Naive thymus-derived CD4-positive, alpha-beta T cell (primary cell): ENCODE data around the gene RRAS2. TPM values are rescaled to one million over a fixed set of nuclear protein-coding genes. Genes with fewer than 3 reads are reported as not detected.
A peak's percentile ranks its signal among the peaks of the same experiment; 100 is the strongest.

Experiments used
- ATAC-seq: fragments of 150-1000 bp; cut with Tn5 transposase; 2 replicates; pipeline ENCODE4 v1.10.0; 2021; ENCODE audit warnings: mild to moderate bottlenecking, moderate library complexity
- CTCF ChIA-PET: fragments of 350-600 bp; sonication (Branson Sonifier 250); formaldehyde crosslinking; loops from one replicate; lab custom pipeline; 2021; ENCODE audit warnings: antibody characterized with exemption; lab: Charles Lee
- POLR2A ChIA-PET: fragments of 350-600 bp; sonication (Branson Sonifier 250); formaldehyde crosslinking; loops from one replicate; lab custom pipeline; 2021; ENCODE audit warnings: antibody characterized with exemption, inconsistent platforms; lab: Charles Lee
- DNase-seq, 9 donors: peaks; one replicate each; pipeline versions ENCODE4 v3.0.0 to v3.0.0-alpha.2; 2020 to 2022; ENCODE audit warnings: mixed read lengths in 1 of 9
- H3K27ac ChIP-seq: one replicate; pipeline ENCODE4 v1.7.0; 2013; ENCODE audit warnings: mild to moderate bottlenecking, low read depth, low read length, moderate library complexity
- H3K27me3 ChIP-seq, 2 donors: one replicate each; pipeline ENCODE4 v1.7.0; 2013; ENCODE audit warnings: low read length in 2 of 2, mild to moderate bottlenecking in 2 of 2, moderate library complexity in 2 of 2; ENCODE audit not compliant: control insufficient read depth in 2 of 2, insufficient read depth in 2 of 2
- H3K36me3 ChIP-seq, 3 experiments: 1 replicate in 2 of 3; 2 replicates in 1 of 3; pipeline ENCODE4 v1.7.0; 2013; ENCODE audit warnings: low read length in 3 of 3, mild to moderate bottlenecking in 3 of 3, moderate library complexity in 1 of 3; ENCODE audit not compliant: insufficient read depth in 3 of 3, control insufficient read depth in 2 of 3
- H3K4me1 ChIP-seq, 2 donors: one replicate each; pipeline ENCODE4 v1.7.0; 2013; ENCODE audit warnings: low read length in 2 of 2, mild to moderate bottlenecking in 2 of 2, moderate library complexity in 1 of 2; ENCODE audit not compliant: control insufficient read depth in 2 of 2, insufficient read depth in 2 of 2
- H3K4me3 ChIP-seq: 2 replicates; pipeline ENCODE4 v1.7.0; 2013; ENCODE audit warnings: mild to moderate bottlenecking, low read length
- H3K9me3 ChIP-seq, 3 experiments: 1 replicate in 2 of 3; 2 replicates in 1 of 3; pipeline ENCODE4 v1.7.0; 2013; ENCODE audit warnings: low read length in 3 of 3; ENCODE audit not compliant: control insufficient read depth in 2 of 3
- H3K27ac Mint-ChIP-seq, 9 donors: one replicate each; pipeline ENCODE4 v1.8.0; 2020 to 2022; ENCODE audit warnings: mixed read lengths in 9 of 9, mild to moderate bottlenecking in 8 of 9, moderate library complexity in 5 of 9, inconsistent platforms in 2 of 9
- H3K27me3 Mint-ChIP-seq, 5 donors: one replicate each; pipeline ENCODE4 v1.8.0; 2021 to 2022; ENCODE audit warnings: mixed read lengths in 5 of 5, mild to moderate bottlenecking in 1 of 5
- H3K36me3 Mint-ChIP-seq, 5 donors: one replicate each; pipeline ENCODE4 v1.8.0; 2020 to 2022; ENCODE audit warnings: mixed read lengths in 5 of 5, mild to moderate bottlenecking in 3 of 5, inconsistent platforms in 1 of 5
- H3K4me1 Mint-ChIP-seq, 7 donors: one replicate each; pipeline ENCODE4 v1.8.0; 2020 to 2022; ENCODE audit warnings: mixed read lengths in 7 of 7, mild to moderate bottlenecking in 3 of 7, inconsistent platforms in 1 of 7
- H3K4me3 Mint-ChIP-seq, 10 donors: one replicate each; pipeline ENCODE4 v1.8.0; 2020 to 2022; ENCODE audit warnings: mild to moderate bottlenecking in 10 of 10, mixed read lengths in 10 of 10, moderate library complexity in 6 of 10, inconsistent platforms in 2 of 10
- H3K9me3 Mint-ChIP-seq, 11 donors: one replicate each; pipeline ENCODE4 v1.8.0; 2020 to 2022; ENCODE audit warnings: mixed read lengths in 11 of 11, mild to moderate bottlenecking in 4 of 11, inconsistent platforms in 1 of 11, moderate library complexity in 1 of 11
- intact Hi-C, 2 donors: fragments of 100-400 bp; cut with micrococcal nuclease; formaldehyde crosslinking; loops; one replicate each; pipeline ENCODE4 v1.15.1; 2023
- polyA plus RNA-seq, 2 donors: library from polyadenylated mRNA; unstranded; fragments of 300-500 nt; fragmentation: Illumina TruSeq; gene quantifications; one replicate each; pipeline ENCODE4 v1.2.3, GENCODE V29; 2021
- total RNA-seq, 6 experiments: library from RNA in 5 of 6; stranded (reverse) in 5 of 6; gene quantifications; 1 replicate in 5 of 6; 2 replicates in 1 of 6; pipeline ENCODE4 v1.2.3 and lab custom pipeline; 2021 to 2026

Gene RRAS2
- total and polyA plus RNA-seq, 7 experiments from 2014 or later, result 6.0 to 55.3 (median 14.6) TPM

- Mint-ChIP-seq H3K27me3 (peaks cover 15 to 23% (median 22%) of the 10 kb centered on the region in 5 donors), H3K9me3 (no peaks in the 10 kb centered on the region), H3K36me3 (peaks cover 0 to 8% (median 3%) of the 10 kb centered on the region in 5 donors), H3K4me1 (peaks cover 0 to 41% (median 0%) of the 10 kb centered on the region in 7 donors), H3K4me3 (peak overlapping the region in 1 of 10 donors; percentile 4), H3K27ac (peak overlapping the region in 1 of 9 donors; percentile 71)
- Histone ChIP-seq H3K9me3 (no peaks in the 10 kb centered on the region), H3K4me3 (no peak overlapping the region), H3K4me1 (no peaks in the 10 kb centered on the region), H3K27me3 (no peaks in the 10 kb centered on the region), H3K36me3 (no peaks in the 10 kb centered on the region), H3K27ac (no peak overlapping the region)
- ChIA-PET CTCF (interaction anchor here (0.6 kb wide), 1 partner anchor 74 kb away, joined by 4 read pairs; no protein-coding TSS in a partner anchor), POLR2A (no interaction called here)
- ATAC-seq (no peak), DNase-seq (no peak)
- intact Hi-C loops, result loop anchor here in 1 of 2 donors (5.0 kb wide), 1 partner anchor 42 kb away; no protein-coding TSS in a partner anchor
These were observed 16.2 kb upstream of the RRAS2 start for GRCh38 chr11:14374922-14375830.

DNA sequence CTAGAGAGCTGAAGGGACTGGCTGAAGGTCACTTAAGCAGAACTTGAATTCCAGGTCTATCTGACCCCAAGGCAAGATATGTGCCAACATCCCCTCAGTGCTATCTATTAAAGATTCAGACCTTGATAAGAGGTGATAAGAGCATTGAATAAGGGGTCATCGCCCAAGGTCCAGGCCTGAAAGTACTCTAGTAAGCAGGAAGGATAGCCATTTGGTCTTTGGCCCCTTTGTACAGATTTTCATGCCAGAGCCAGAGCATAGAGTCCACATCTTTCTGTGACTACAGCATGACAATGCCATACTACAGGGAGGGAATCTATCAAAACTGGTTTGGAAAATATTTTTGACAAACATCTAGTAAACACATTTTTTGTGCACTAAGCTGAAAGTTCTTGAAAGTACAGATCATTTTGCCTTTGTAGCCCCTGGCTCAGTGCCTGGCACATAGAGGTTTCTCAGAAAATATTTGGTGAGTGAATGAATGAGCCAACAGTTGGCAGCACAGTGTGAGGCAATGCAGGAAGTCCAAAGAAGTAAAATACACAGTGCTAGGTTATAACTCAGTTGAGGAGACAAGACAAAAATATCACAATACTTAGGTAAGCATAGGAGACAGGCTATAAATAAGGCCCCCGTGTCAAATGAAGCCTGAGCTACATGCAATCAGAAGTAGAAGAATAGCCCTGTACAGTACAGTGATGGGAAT lies 15.1 kb upstream of the RRAS2 start:
- ChIA-PET CTCF (no interaction called here), POLR2A (no interaction called here)
- Mint-ChIP-seq H3K36me3 (peaks cover 0 to 8% (median 3%) of the 10 kb centered on the region in 5 donors), H3K27ac (no peak overlapping the region), H3K9me3 (no peaks in the 10 kb centered on the region), H3K27me3 (peaks cover 7 to 13% (median 12%) of the 10 kb centered on the region in 5 donors), H3K4me1 (peaks cover 0 to 47% (median 0%) of the 10 kb centered on the region in 7 donors), H3K4me3 (peak overlapping the region in 1 of 10 donors; percentile 26)
- Histone ChIP-seq H3K4me3 (no peak overlapping the region), H3K36me3 (no peaks in the 10 kb centered on the region), H3K4me1 (no peaks in the 10 kb centered on the region), H3K9me3 (no peaks in the 10 kb centered on the region), H3K27me3 (no peaks in the 10 kb centered on the region), H3K27ac (no peak overlapping the region)
- ATAC-seq (no peak), DNase-seq (no peak)
- intact Hi-C loops, result no loop called here

GRCh38 chr11:14372011-14372410 lies 13.0 kb upstream of the RRAS2 start:
- H3K36me3 Mint-ChIP-seq, result peaks cover 0 to 8% (median 0%) of the 10 kb centered on the region in 5 donors
- Histone ChIP-seq H3K36me3 (no peaks in the 10 kb centered on the region), H3K27ac (no peak overlapping the region), H3K4me1 (no peaks in the 10 kb centered on the region), H3K9me3 (no peaks in the 10 kb centered on the region), H3K4me3 (no peak overlapping the region), H3K27me3 (no peaks in the 10 kb centered on the region)
- DNase-seq (no peak), ATAC-seq (no peak)
- POLR2A ChIA-PET, result interaction anchor here (0.6 kb wide), 1 partner anchor 9 kb away, joined by 3 read pairs; no protein-coding TSS in a partner anchor
- H3K27me3 Mint-ChIP-seq, result peaks cover 0 to 7% (median 0%) of the 10 kb centered on the region in 5 donors
- intact Hi-C loops, result no loop called here
- no peak overlapping the region for H3K4me3 Mint-ChIP-seq
- H3K4me1 Mint-ChIP-seq, result peaks cover 0 to 54% (median 2%) of the 10 kb centered on the region in 7 donors
- CTCF ChIA-PET, result no interaction called here
- H3K27ac Mint-ChIP-seq, result no peak overlapping the region
- H3K9me3 Mint-ChIP-seq, result no peaks in the 10 kb centered on the region

DNA sequence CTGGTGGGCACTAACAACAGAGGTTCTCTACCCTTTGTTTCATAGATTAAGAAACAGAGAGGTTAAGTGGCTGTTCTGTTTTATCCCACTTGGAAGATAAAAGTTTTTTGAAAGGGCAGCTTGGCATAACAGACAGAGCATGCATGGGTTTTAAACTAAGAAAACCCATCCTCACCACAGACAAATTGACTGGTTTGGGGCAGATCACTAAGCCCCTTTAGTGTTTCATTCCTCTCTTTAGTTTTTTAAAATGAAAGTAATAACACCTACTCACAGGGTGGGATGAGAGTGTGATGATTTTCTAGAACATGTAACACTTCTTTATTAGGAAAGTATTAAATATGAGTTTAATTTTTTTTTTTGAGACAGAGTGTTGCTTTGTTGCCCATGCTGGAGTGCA lies 12.3 kb upstream of the RRAS2 start:
- Histone ChIP-seq H3K27me3 (no peaks in the 10 kb centered on the region), H3K9me3 (no peaks in the 10 kb centered on the region), H3K4me1 (no peaks in the 10 kb centered on the region), H3K27ac (no peak overlapping the region), H3K4me3 (no peak overlapping the region), H3K36me3 (no peaks in the 10 kb centered on the region)
- ATAC-seq (no peak), DNase-seq (no peak)
- Mint-ChIP-seq H3K9me3 (no peaks in the 10 kb centered on the region), H3K36me3 (peaks cover 0 to 8% (median 0%) of the 10 kb centered on the region in 5 donors), H3K4me3 (no peak overlapping the region), H3K27me3 (peaks cover 0 to 7% (median 0%) of the 10 kb centered on the region in 5 donors), H3K4me1 (peaks cover 0 to 55% (median 3%) of the 10 kb centered on the region in 7 donors), H3K27ac (no peak overlapping the region)
- CTCF ChIA-PET, result no interaction called here
- POLR2A ChIA-PET, result interaction anchor here (1.2 kb wide), 1 partner anchor 13 kb away, joined by 4 read pairs; no protein-coding TSS in a partner anchor
- intact Hi-C loops, result no loop called here

DNA sequence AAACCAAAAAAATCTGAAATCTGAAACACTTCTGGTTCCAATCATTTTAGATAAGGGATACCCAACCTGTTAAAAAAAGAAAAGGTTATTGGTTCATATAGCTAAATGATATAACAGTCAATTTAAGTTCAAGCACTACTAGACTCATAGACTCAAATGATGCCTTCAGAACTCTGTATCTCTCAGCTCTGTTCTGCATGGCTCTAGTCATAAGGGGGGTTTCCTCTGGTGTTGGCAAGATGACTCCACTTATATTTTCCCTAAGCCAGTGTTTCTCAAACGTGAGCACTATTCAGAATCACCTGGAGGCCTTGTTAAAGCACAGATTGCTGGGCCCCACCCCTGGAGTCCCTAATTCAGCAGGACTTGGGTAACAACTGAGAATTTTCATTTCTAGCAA lies 11.5 kb upstream of the RRAS2 start:
- ATAC-seq, result no peak
- CTCF ChIA-PET, result no interaction called here

DNA sequence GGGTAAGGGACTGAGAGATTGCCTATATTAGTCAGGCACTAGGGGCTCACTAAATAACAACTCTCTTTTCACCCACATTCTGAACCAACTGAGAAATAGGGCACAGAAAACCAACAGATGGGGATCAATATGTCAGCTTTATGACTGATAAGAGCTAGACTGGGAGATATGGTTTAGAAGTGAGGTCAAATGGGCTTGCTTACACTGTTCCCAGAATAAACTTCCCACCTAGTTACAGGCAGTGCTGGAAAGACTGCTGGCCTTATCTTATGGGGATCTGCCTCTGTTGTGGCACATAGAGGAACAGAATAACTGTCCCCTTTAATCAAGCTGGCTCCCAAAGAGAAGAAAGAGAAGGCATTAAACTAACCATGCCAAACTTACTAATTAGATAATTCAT lies 10.6 kb upstream of the RRAS2 start:
- ChIA-PET CTCF (no interaction called here), POLR2A (no interaction called here)
- intact Hi-C loops, result no loop called here
- no peaks in the 10 kb centered on the region for H3K9me3 ChIP-seq
- no peak for DNase-seq
- no peaks in the 10 kb centered on the region for H3K4me1 ChIP-seq
- ATAC-seq, result no peak
- no peak overlapping the region for H3K4me3 ChIP-seq
- Mint-ChIP-seq H3K27me3 (no peaks in the 10 kb centered on the region), H3K4me1 (peaks cover 0 to 49% (median 3%) of the 10 kb centered on the region in 7 donors), H3K36me3 (peaks cover 0 to 3% (median 0%) of the 10 kb centered on the region in 5 donors), H3K9me3 (no peaks in the 10 kb centered on the region), H3K27ac (peak overlapping the region in 1 of 9 donors; percentile 48), H3K4me3 (no peak overlapping the region)
- no peaks in the 10 kb centered on the region for H3K36me3 ChIP-seq
- H3K27ac ChIP-seq, result no peak overlapping the region
- no peaks in the 10 kb centered on the region for H3K27me3 ChIP-seq

More for the DNA sequence above, 11.5 kb upstream of the RRAS2 start:
- Mint-ChIP-seq H3K36me3 (peaks cover 0 to 4% (median 2%) of the 10 kb centered on the region in 5 donors), H3K27ac (no peak overlapping the region), H3K9me3 (no peaks in the 10 kb centered on the region), H3K4me1 (peaks cover 0 to 58% (median 3%) of the 10 kb centered on the region in 7 donors), H3K27me3 (peaks cover 0 to 3% (median 0%) of the 10 kb centered on the region in 5 donors), H3K4me3 (no peak overlapping the region)
- Histone ChIP-seq H3K4me3 (no peak overlapping the region), H3K27ac (no peak overlapping the region), H3K27me3 (no peaks in the 10 kb centered on the region), H3K4me1 (no peaks in the 10 kb centered on the region), H3K9me3 (no peaks in the 10 kb centered on the region), H3K36me3 (no peaks in the 10 kb centered on the region)
- POLR2A ChIA-PET, result interaction anchor here (1.2 kb wide), 1 partner anchor 12 kb away, joined by 4 read pairs; no protein-coding TSS in a partner anchor
- intact Hi-C loops, result no loop called here
- DNase-seq, result no peak
